Dedifferentiated amniotic fluid mesenchymal stem cell (primary cell): ENCODE data around the gene PZP.
"Not testable (repeated sequence)": the region's sequence is repeated elsewhere in the genome, so short reads cannot be mapped to it uniquely, and the experiment has no call there.

Experiments
- DNase-seq: peaks from one replicate; pipeline ENCODE4 v3.0.0-alpha.2; 2016; ENCODE audit errors: extremely low spot score

The PZP gene

DNA sequence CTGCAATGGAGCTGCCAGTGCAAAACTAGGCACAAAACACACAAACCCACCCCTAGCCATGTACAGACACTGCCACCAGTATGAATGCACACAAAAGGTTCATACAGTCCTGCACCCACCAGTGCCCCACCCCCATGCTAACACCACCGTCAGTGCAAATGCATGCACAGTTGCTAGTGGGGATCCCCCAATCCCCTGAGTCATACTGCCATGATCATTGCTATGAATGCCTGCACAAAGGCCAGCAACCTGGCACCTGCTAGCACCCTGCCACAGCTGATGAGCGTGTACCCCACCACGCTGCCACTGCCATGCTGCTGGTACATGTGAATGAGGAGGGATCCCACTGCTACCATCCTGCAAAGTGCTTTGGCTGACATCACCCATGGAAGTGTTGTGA lies 23.9 kb downstream of the PZP start:
- DNase-seq = no peak

DNA sequence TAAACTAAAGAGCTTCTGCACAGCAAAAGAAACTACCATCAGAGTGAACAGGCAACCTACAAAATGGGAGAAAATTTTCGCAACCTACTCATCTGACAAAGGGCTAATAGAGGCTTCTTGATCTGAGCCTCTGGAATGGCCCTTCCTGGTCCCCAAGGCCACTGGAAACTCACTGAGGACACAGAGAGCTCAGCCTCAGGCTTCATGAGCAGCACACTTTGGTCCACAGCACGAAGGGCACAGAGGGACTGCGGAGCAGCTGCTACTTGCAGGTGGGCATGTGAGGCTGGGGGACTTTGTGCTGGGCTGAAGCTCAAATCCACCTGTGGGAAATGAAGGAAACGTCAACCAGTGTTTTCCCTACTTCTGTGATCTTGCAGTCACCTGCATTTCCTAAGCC lies 27.4 kb downstream of the PZP start:
- no peak for DNase-seq

GRCh38 chr12:9179781-9180180 lies 28.4 kb downstream of the PZP start:
- no peak for DNase-seq

GRCh38 chr12:9169979-9170634 lies 38.1 kb downstream of the PZP start:
- DNase-seq = no peak

- DNase-seq = not testable (repeated sequence)
Measured at GRCh38 chr12:9167345-9167744, 40.9 kb downstream of the PZP start.

- DNase-seq = no peak
Measured at GRCh38 chr12:9163392-9163791, 44.8 kb downstream of the PZP start.

- DNase-seq = no peak
Measured at GRCh38 chr12:9156119-9156518, 52.1 kb downstream of the PZP start.

DNA sequence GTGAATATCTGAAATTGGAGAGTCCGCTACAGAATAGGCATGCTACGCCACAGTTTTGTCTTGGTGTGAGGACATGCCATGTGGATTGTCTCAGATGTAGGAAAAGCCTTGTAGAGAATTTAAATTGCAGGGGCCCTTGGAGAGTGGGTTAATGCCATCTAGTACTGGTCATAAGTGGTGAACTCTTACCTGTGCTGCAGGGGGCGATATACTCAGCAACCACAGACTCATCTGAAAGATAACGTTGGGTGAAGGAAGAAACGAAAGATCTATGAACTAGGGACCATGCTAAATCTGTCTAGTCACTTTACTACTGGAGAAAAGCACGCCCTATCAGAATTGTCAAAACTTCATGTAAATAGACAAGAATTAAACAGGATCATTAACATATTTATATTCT lies 58.8 kb downstream of the PZP start:
- DNase-seq = no peak

GRCh38 chr12:9148926-9149325 lies 59.3 kb downstream of the PZP start:
- DNase-seq = no peak

DNA sequence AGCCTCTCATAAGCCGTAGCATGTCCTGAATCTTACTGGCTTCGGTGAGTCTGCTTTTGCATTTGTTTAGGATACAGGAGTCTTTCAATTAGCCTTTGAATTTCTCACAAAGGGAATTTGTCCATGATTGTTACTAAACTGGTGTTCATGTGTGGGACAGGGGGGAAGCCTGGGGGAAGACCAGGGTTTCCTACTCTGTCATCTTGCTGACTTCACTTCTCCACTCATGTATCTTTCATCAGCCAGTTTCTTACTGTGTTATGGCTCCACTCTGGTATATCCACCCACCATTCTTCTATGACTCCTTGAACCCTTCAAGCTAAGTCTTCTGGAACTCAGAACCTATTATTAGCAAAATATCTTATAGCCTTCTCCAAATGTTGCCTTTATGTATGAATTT lies 60.7 kb downstream of the PZP start:
- DNase-seq = no peak

DNA sequence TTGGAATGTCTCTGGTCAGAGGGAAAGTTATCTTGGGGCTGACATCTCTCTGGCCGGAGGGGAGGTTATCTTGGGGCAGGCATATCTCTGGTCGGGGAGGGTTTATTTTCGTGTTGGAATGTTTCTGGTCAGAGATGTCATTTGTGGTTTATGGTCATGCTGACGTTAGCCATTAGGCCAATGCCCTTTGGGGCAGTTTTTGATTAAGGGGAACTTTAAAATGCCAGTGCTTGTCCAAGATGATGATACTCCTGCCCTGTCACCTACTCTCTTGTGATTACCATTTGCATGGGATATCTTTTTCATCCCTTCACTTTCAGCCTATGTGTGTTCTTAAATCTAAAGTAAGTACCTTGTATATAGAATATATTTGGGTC lies 63.5 kb downstream of the PZP start:
- DNase-seq = no peak

- DNase-seq = no peak
Measured at GRCh38 chr12:9143929-9144729, 64.1 kb downstream of the PZP start.

- no peak for DNase-seq
Measured at GRCh38 chr12:9143137-9143536, 65.1 kb downstream of the PZP start.

- DNase-seq = not testable (repeated sequence)
Measured at GRCh38 chr12:9139588-9140290, 68.5 kb downstream of the PZP start.

DNA sequence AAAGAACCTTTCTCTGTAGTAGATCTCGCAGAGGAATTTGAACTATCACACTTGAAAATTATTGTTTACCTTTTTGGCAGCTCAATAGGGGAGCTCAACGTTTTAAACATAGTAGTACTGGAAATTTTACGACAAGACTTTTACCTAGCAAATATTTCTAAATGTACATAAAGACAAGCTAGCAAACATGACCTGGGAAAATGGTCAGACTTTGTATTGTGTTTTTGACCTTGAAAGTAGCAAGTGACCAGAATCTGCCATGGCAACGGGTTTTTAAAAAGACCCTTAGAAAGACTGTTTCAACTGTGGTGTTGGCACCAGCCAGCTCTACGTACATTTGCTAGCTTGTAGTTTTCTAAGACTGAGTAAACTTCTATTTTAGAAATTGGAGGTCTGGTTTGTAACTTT lies 72.3 kb downstream of the PZP start:
- DNase-seq = no peak

DNA sequence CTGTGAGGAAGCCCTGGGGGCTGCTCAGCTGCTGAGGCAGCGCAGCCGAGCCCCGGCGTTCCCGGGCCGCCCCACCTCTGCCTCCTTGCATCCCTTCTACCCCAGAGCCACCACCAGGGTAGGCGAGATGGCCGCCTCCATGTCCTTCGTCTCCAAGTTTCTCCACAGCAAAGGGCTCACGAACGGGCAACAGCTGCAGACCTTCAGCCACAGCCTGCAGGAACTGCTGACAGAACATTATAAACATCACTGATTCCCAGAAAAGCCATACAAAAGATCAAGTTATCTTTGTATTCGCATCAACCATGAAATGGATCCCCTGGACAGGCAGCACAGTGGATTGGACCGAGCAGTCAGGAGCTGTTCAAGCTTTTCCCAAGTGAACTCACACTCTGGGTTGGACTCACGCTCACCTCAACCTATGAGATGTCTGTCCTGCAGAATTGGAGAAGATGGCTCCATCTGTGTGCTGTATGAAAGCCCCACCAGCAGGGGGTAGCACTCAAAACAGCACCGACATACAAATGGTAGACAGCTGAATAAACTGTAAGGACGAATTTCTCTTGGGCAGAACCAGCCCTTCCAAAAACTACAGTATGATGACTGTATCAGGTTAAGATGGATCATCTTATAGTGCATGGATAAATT lies 73.1 kb downstream of the PZP start:
- DNase-seq = no peak

DNA sequence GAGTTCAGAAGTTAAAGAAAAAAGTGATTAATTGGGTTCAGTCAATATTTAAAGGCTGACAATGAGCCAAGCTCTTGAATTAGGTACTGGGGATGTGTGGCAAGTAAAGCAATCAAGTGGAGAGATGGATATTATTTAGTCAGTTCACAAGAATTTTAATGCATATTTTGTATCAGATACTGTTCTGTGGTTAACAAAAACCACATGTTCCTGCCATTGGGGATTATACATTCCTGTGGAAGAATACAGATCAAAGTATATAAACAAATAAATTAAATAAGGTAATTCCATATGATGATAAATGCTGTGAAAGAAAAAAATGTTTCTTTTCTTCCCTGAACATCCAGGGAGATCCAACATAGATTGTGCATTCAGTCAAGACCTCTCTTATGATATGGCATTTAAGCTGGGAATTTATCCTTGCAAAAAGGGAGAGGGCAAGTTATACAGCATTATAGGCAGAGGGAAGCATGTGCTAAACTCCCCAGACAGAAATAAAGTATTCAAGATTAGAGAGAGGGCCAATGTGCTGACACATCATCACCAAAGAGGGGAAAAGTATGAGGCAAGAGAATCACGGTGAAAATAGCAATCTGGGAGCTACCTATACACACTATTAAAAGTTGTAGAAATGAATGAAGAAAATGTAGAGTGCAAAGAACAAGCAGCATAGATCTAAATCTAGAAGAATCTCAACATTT lies 74.8 kb downstream of the PZP start:
- DNase-seq = no peak

GRCh38 chr12:9132008-9132535 lies 76.1 kb downstream of the PZP start:
- no peak for DNase-seq

- DNase-seq = no peak
Measured at GRCh38 chr12:9130244-9130643, 78.0 kb downstream of the PZP start.

DNA sequence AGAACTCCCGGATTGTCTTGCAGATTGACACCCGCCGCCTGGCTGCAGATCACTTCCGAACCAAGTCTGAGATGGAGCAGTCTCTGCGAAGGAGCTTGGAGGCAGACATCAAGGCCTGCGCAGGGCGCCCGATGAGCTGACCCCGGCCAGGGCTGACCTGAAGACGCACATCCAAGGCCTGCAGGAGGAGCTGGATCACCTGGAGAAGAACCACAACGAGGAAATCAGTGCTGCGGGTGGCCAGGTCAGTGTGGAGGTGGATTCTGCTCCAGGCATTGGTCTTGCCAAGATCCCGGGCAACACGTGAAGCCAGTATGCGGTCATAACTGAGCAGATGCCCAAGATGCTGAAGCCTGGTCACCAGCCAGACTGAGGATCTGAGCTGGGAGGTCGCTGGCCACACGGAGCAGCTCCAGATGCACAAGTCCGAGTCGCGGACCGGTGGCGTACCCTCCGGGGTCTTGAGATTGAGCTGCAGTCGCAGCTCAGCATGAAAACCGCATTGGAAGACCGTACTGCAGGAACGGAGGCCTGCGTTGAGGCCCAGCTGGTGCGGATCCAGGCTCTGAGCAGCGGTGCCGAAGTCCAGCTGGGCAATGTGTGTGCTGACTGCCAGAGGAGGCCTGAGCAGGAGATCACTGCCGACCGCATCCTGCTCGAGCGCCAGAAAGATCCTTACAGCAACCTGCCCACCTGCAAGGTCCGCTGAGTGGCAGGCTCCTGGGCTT lies 80.1 kb downstream of the PZP start:
- DNase-seq = no peak

- DNase-seq = no peak
Measured at GRCh38 chr12:9127484-9127883, 80.7 kb downstream of the PZP start.
